ENCODE measurements around the gene PTPRJ.

DNA sequence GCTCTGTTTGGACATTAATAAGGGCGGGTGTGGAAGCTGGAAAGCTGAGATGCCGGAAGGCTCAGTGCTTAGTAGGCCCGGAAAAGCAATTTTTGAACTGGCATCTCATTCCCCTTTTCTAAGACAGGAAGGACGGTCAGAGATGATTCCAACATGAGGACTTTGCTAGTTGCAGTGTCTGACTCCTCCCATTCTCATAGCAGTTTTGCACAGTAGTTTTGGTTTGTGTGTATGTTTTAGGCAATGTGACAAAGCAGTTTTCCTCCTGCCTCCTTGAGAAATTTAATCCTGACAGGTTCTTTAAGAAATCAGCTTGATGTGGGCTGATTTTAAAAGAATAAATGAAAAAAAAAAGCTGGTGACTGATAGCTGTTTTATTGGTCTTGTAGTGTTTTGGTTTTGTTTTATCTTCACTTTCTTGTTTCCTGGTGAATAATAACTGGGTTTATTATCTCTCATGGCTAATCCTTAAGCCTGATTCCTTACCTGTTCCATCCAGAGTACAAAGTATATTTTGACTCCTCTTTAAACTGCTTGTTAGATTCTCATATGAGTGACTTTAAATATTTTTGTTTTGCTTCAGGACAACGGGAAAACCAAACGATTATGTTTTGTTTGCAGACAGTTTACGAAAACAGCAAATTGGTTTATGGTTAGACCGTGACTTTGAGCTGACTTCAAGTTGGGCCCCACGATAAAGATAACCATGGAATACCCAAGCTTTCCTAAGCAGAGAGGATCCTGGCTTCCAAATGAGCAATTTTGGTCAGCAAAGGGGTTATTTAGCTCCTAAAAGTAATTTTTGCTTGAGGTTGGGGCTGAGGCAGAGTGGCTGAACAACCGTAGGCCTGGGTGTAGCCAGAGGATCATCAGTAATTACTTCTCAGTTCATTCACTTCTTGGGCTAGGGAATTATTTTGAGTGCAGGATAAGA is 3.4 kb downstream of the PTPRJ start:
- TF ChIP-seq, protein P1, sequence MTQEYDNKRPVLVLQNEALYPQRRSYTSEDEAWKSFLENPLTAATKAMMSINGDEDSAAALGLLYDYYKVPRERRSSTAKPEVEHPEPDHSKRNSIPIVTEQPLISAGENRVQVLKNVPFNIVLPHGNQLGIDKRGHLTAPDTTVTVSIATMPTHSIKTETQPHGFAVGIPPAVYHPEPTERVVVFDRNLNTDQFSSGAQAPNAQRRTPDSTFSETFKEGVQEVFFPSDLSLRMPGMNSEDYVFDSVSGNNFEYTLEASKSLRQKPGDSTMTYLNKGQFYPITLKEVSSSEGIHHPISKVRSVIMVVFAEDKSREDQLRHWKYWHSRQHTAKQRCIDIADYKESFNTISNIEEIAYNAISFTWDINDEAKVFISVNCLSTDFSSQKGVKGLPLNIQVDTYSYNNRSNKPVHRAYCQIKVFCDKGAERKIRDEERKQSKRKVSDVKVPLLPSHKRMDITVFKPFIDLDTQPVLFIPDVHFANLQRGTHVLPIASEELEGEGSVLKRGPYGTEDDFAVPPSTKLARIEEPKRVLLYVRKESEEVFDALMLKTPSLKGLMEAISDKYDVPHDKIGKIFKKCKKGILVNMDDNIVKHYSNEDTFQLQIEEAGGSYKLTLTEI (CRISPR knock-in tag; conservative IDR thresholded peaks at IDR 0.05): no peak
- TF ChIP-seq, protein P2, sequence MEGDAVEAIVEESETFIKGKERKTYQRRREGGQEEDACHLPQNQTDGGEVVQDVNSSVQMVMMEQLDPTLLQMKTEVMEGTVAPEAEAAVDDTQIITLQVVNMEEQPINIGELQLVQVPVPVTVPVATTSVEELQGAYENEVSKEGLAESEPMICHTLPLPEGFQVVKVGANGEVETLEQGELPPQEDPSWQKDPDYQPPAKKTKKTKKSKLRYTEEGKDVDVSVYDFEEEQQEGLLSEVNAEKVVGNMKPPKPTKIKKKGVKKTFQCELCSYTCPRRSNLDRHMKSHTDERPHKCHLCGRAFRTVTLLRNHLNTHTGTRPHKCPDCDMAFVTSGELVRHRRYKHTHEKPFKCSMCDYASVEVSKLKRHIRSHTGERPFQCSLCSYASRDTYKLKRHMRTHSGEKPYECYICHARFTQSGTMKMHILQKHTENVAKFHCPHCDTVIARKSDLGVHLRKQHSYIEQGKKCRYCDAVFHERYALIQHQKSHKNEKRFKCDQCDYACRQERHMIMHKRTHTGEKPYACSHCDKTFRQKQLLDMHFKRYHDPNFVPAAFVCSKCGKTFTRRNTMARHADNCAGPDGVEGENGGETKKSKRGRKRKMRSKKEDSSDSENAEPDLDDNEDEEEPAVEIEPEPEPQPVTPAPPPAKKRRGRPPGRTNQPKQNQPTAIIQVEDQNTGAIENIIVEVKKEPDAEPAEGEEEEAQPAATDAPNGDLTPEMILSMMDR (CRISPR knock-in tag; IDR thresholded peaks at IDR 0.05): no peak
- no peak for TF ChIP-seq TBP (CRISPR knock-in tag; IDR thresholded peaks at IDR 0.05)
- no peak for TF ChIP-seq ZNF766 (CRISPR knock-in tag; IDR thresholded peaks at IDR 0.05; ENCODE audit: borderline replicate concordance)
